ENCODE data around the gene IQGAP3. TPM values are rescaled to one million over a fixed set of nuclear protein-coding genes. Genes with fewer than 3 reads are reported as not detected.

Gene IQGAP3
- total and polyA plus RNA-seq, 2 donors (not counting 1 experiment from before 2014, with no cell fraction given): 0.07 to 0.12 TPM

- Histone ChIP-seq H3K27ac (ENCODE audit: low read length in 2 of 2) (no peak overlapping the region), H3K4me2 (replicated peaks; ENCODE audit: low read depth, low read length, poor library complexity, severe bottlenecking) (no peak overlapping the region), H4K20me1 (ENCODE audit: control insufficient read depth, insufficient read depth, low read length, poor library complexity, severe bottlenecking) (no peaks in the 10 kb centered on the region), H3K4me1 (ENCODE audit: control insufficient read depth in 2 of 2, insufficient read depth in 2 of 2, low read length in 2 of 2) (peaks cover 30 to 37% of the 10 kb centered on the region in 2 donors), H3K9ac (ENCODE audit: low read length) (no peak overlapping the region), H3K4me3 (ENCODE audit: control extremely low read depth in 1 of 5, extremely low read depth in 1 of 5, insufficient read depth in 1 of 5, low read depth in 2 of 5, low read length in 4 of 5) (no peak overlapping the region), H3K79me2 (ENCODE audit: control insufficient read depth, insufficient read depth, low read length) (peaks cover 44% of the 10 kb centered on the region), H3K9me3 (ENCODE audit: control extremely low read depth in 1 of 3, control insufficient read depth in 2 of 3, insufficient read depth in 1 of 3, low read length in 2 of 3) (no peaks in the 10 kb centered on the region), H3K27me3 (replicated peaks in 1 of 4; ENCODE audit: control extremely low read depth in 1 of 4, control insufficient read depth in 3 of 4, insufficient read depth in 4 of 4, low read length in 3 of 4) (no peaks in the 10 kb centered on the region), H2AFZ (ENCODE audit: insufficient read depth, low read depth, low read length, poor library complexity, severe bottlenecking) (no peak overlapping the region), H3K36me3 (replicated peaks in 1 of 2; ENCODE audit: control extremely low read depth in 1 of 2, control insufficient read depth in 1 of 2, extremely low read depth in 1 of 2, insufficient read depth in 2 of 2, low read length in 1 of 2) (peaks cover 0 to 11% of the 10 kb centered on the region in 2 experiments)
- H3K27ac Mint-ChIP-seq: no peak overlapping the region
- no peaks in the 10 kb centered on the region for H3K27me3 Mint-ChIP-seq
- TF ChIP-seq CTCF (IDR thresholded peaks at IDR 0.05) (no peak), EZH2 (IDR thresholded peaks at IDR 0.05; ENCODE audit: borderline replicate concordance, insufficient read depth, low read depth, low read length, poor library complexity, severe bottlenecking) (no peak)
- H3K9me3 Mint-ChIP-seq (ENCODE audit: insufficient read depth): no peaks in the 10 kb centered on the region
- ChIA-PET POLR2A (no interaction called here), CTCF (interaction anchor here (0.8 to 2.6 kb wide), 6 partner anchors 13 to 106 kb away, joined by 3 to 20 read pairs (median 6); no protein-coding TSS in a partner anchor)
- intact Hi-C loops (cut with micrococcal nuclease): no loop called here
- ATAC-seq (ENCODE audit: low read depth) (no peak), DNase-seq (no peak)
- no peak overlapping the region for H3K4me3 Mint-ChIP-seq
- 100% methylated on average over 1 of the region's 3 CpGs for WGBS (ENCODE audit: insufficient coverage)
- peaks cover 37% of the 10 kb centered on the region for H3K4me1 Mint-ChIP-seq
These were observed 14.6 kb upstream of the IQGAP3 start for GRCh38 chr1:156586892-156587477.

GRCh38 chr1:156586323-156586722 lies 14.0 kb upstream of the IQGAP3 start:
- peaks cover 43% of the 10 kb centered on the region for H3K79me2 ChIP-seq (ENCODE audit: control insufficient read depth, insufficient read depth, low read length)
- no peak overlapping the region for H2AFZ ChIP-seq (ENCODE audit: insufficient read depth, low read depth, low read length, poor library complexity, severe bottlenecking)
- DNase-seq (no peak), ATAC-seq (ENCODE audit: low read depth) (no peak)
- WGBS (ENCODE audit: insufficient coverage): 72% methylated on average over 4 of the region's 4 CpGs
- Mint-ChIP-seq H3K4me1 (peaks cover 36% of the 10 kb centered on the region), H3K9me3 (ENCODE audit: insufficient read depth) (no peaks in the 10 kb centered on the region), H3K27ac (no peak overlapping the region), H3K27me3 (no peaks in the 10 kb centered on the region), H3K4me3 (no peak overlapping the region)
- CTCF ChIA-PET: interaction anchor here (0.7 to 2.6 kb wide), 12 partner anchors 13 to 106 kb away, joined by 3 to 20 read pairs (median 4); partner anchors contain the start of genes GPATCH4 and MEF2D
- H3K27ac ChIP-seq (ENCODE audit: low read length in 2 of 2): no peak overlapping the region
- H3K9me3 ChIP-seq (ENCODE audit: control extremely low read depth in 1 of 3, control insufficient read depth in 2 of 3, insufficient read depth in 1 of 3, low read length in 2 of 3): no peaks in the 10 kb centered on the region
- H3K27me3 ChIP-seq (replicated peaks in 1 of 4; ENCODE audit: control extremely low read depth in 1 of 4, control insufficient read depth in 3 of 4, insufficient read depth in 4 of 4, low read length in 3 of 4): no peaks in the 10 kb centered on the region
- no peak overlapping the region for H3K4me3 ChIP-seq (ENCODE audit: control extremely low read depth in 1 of 5, extremely low read depth in 1 of 5, insufficient read depth in 1 of 5, low read depth in 2 of 5, low read length in 4 of 5)
- intact Hi-C loops (cut with micrococcal nuclease): no loop called here
- H3K4me2 ChIP-seq (replicated peaks; ENCODE audit: low read depth, low read length, poor library complexity, severe bottlenecking): no peak overlapping the region
- TF ChIP-seq CTCF (IDR thresholded peaks at IDR 0.05): no peak
- no peak for TF ChIP-seq EZH2 (IDR thresholded peaks at IDR 0.05; ENCODE audit: borderline replicate concordance, insufficient read depth, low read depth, low read length, poor library complexity, severe bottlenecking)
- H3K9ac ChIP-seq (ENCODE audit: low read length): no peak overlapping the region
- POLR2A ChIA-PET: no interaction called here
- H4K20me1 ChIP-seq (ENCODE audit: control insufficient read depth, insufficient read depth, low read length, poor library complexity, severe bottlenecking): no peaks in the 10 kb centered on the region
- H3K4me1 ChIP-seq (ENCODE audit: control insufficient read depth in 2 of 2, insufficient read depth in 2 of 2, low read length in 2 of 2): peaks cover 32 to 41% of the 10 kb centered on the region in 2 donors
- H3K36me3 ChIP-seq (replicated peaks in 1 of 2; ENCODE audit: control extremely low read depth in 1 of 2, control insufficient read depth in 1 of 2, extremely low read depth in 1 of 2, insufficient read depth in 2 of 2, low read length in 1 of 2): peaks cover 0 to 11% of the 10 kb centered on the region in 2 experiments
